Measurements from ENCODE around the gene CACNA1S.

The CACNA1S gene

DNA sequence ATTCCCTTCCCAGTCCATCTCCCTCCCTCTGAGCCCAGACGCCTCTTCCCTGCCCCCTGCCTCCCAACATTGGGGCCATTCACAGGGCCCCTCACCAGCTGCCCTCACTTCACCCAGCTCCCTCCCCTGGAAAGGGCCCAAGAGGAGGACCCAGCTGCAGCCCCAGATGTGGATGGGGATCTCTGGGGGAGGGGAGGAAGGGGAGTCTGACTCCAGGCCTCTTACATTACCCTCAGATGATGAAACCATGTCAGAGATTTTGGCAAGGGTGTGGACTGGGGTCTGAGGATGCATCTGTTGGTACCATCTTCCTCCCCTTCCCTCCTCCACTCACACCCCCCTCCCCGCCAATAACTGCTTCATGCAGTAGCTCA lies 87.6 kb downstream of the CACNA1S start:
- DNase-seq, result no peak

- no peak for DNase-seq
These were observed 88.2 kb downstream of the CACNA1S start for GRCh38 chr1:201023920-201024624.

DNA sequence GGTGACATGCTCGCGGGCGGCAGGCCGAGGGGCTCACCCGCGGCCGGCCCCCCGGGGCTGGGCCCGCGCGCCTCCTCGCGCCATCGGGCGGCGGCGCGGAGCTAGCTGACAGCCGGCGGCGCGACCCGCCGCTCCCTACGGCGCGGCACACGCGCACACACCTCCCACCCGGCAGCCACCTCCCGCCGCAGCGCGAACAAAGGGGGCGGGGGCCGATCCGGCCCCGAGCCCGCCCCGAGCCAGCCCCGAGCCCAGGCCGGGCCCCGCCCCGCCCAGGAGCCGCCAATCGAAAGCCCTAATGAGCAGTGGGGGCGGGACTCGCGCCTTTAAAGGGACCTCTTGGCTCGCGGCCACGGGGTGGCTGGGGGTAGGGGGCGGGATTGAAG lies 88.7 kb downstream of the CACNA1S start, which contains the start of gene KIF21B:
TSS of gene KIF21B (minus strand) at position 198 of the 386 bp plus-strand sequence. CDS start 331 bp downstream, outside the sequence.
- DNase-seq, result peak; percentile 89 to 90

- DNase-seq, result peak; percentile 23 to 27
These were observed 89.3 kb downstream of the CACNA1S start for GRCh38 chr1:201022820-201023516.

- DNase-seq, result no peak
These were observed 89.8 kb downstream of the CACNA1S start for GRCh38 chr1:201022493-201022819.

GRCh38 chr1:201021630-201022492 lies 90.4 kb downstream of the CACNA1S start:
- no peak for DNase-seq

DNA sequence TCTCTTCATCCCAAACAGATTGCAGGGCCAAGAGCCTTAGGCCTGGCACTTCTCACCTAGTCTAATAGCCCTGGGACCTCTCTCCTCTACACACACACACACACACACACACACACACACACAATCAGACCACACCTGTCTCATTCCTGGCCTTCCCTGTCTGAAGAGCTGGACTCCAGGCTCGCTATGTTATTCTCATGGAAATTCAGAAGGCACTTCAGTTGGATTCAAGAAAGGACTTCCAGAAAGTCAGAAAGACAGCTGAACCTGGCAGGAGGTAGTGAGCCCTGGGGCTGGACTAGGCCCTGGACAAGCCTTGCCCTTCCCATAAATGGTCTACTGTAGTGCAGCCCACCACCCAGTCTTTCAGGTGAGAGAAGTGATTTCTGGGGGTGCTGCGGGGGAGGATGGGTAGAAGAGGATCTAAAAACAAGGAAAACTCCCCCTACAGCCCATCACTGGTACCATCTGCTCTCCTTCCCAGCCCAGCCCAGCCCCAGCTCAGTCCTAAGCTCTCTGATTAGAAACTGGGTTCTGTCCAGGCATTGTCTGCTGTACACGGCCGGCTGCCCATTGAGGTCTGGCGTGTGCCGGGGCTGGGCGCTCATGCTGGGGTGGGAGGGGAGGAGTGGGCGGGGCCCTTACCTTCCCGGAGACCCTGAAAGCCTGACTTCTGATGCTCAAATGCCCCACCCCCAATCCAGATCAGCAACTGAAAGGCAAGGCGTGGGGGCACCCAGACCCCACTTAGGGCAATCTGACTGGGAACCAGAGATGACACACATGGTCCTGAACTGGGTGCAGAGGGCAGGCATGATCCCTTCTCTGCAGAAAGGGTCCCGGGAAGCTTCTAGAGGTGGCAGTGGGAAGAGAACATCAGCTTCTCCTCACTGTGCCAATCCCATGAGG lies 91.3 kb downstream of the CACNA1S start:
- DNase-seq, result peak in 1 of 2 experiments; percentile 27

GRCh38 chr1:201020040-201020591 lies 92.1 kb downstream of the CACNA1S start:
- peak in 1 of 2 experiments; percentile 16 for DNase-seq

DNA sequence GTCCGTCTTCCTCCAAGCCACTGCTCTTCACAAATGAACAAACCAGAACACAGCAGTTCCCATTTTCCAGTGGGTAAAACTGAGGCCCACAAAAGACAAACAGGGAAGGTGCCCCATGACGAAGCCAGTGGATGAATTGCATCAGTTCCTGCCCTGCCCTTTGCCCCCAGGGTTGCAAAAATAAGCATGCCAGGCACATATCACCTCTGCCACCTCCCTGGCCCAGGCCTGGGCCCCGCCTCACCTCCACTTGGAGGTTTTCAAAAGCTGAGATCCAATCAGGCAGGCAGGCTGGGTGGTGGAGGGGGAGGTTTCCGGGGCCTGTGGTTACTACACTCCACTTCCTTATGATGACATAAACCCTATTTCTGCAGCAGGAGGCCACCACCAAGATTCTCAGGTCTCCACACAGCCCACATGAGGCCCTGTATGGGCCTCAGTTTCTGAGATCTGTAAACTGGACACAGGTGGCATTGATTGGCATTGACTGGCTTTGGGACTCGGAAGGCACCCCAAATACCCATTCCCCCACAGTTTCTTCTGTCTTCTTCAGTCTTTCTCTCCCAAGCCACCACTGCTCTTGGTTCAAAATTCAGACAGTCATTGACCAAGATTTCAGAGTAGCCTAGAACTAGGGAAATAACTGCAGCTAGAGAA lies 92.8 kb downstream of the CACNA1S start:
- peak; percentile 74 to 89 for DNase-seq

GRCh38 chr1:201017828-201018163 lies 94.4 kb downstream of the CACNA1S start:
- DNase-seq, result no peak

DNA sequence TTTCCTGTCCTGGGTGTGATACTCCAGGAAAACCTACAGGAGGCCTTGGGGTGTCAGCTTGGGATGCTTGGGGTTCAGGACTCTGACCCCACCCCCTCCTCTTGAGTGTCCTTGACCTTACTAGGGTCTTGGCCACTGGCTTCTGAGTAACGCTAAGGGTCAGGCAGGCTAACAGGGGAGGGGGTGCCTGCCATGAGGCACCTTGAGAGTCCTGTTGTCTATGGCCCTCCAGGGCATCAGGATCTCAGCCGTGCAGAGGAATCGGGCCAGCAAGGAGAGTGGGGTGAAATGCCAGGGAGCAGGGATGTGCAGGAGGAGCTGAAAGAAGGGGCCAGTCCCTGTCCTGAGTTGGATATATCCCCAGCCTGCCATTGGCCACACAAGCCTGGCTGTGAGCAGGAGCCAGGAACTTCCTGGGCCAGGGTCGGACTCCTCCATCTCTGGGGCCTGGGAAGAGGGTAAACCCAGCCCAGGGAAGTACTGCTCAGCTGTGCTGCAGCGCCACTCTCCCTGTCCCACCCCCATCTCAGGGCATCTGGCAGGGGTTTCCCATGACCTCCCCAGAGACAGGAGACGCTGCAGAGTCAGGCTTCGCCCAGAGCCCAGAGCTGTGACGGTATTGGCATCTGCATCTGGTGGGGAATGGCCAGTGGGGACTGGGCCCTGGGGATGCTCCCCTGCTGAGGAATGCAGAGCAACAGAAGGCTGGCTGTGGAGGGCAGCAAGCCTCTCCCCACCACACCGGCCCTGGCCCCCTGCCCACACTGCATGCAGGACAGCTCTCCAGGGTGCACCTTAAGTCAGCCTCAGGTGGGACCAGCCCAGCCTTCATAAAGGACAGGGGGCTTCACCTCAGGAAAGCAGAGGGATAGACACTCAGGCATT lies 95.0 kb downstream of the CACNA1S start:
- DNase-seq, result no peak

DNA sequence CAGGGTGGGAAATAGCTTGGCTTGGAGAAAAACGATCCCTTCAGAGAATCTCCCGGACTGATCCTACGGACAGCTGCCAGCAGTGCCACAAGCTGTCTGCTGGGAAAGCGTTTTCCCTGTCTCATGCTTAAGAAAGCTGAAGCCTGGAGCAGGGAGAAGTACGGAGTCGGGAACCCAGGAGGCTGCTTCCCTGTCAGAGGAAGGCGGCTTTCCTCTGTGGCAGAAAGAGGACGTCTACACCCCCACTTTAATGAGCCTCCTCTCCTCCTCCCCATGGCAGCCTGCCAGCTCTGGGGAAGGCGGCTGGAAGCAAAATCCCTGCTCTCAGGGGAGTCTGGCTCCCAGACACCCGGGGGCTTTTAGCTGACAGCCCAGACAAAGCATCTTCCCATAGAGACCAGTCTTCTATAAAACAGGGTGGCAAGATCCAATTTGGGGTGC lies 96.0 kb downstream of the CACNA1S start:
- DNase-seq, result no peak

- DNase-seq, result peak in 1 of 2 experiments; percentile 23
These were observed 96.6 kb downstream of the CACNA1S start for GRCh38 chr1:201015551-201016091.

GRCh38 chr1:201014816-201015200 lies 97.4 kb downstream of the CACNA1S start:
- DNase-seq, result no peak

DNA sequence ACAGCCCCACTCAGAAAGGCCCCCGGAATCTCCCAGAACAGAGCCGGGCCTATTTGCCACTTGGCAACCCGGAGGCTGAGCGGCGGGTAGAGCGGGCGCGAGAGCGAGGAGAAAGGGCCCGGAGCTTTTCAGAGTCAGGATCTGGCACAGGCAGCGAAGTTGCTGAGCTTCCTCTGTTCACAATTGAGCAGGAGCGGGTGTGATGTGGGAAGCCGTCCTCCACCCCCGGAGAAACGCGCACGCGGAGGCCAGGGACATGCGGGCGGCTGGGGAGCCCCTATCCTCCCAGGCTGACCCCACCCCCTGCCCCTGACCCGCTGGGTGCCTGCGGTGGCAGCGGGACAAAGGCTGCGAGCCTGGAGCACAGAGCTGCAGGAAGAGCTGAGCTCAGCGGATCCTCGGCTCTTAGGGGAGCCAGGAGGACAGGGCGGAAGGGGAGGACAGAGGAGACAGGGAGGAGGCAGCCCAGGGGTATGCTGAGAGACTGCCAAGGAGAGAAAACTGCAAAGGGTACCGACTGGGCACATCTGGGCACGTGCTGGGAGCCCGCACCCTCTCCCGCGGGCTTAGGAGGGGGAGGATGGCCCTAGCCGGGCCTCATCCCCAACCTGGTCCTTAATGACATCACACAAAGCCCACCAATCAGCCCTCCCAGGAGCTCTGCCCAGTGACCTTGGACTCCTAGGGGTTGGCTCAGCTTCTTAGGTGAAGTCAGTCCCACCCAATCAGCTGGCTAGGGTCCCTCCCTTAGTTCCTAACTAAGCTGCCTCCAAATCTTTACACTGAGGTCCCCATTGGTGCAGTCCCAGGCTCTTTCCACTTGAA lies 98.0 kb downstream of the CACNA1S start:
- no peak for DNase-seq

DNA sequence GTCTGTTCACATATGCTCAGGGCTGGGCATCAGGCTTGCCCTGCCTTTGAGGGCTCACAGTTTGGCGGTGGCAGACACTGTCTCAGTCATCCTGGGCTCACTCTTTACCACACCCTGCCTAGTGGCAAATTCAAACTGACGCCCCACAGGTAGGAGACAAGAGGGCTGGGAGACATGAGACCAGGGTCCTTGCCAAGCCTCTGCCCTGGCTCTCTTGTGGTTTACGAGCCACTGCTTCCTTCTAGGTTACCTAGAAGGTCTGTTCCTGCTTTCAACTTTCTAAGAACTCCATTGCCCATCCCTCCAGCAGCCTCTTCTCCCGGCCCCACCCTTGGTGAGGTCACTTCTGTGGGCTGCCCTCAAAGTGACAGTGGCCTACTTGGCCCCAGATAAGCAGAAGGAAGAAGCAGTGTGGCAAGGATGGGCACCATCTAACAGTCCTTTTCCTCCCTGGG lies 99.2 kb downstream of the CACNA1S start:
- DNase-seq, result no peak

- DNase-seq, result no peak
These were observed 100.6 kb downstream of the CACNA1S start for GRCh38 chr1:201011616-201012015.

GRCh38 chr1:201009962-201010645 lies 102.1 kb downstream of the CACNA1S start:
- no peak for DNase-seq

All from stimulated activated CD4-positive, alpha-beta T cell treated with anti-CD3 and anti-CD28 coated beads, Interleukin-4, amount 100 ng/mL, for 4 hours (primary cell).